Measurements from ENCODE around the gene TRPC3. TPM values are rescaled to one million over a fixed set of nuclear protein-coding genes. Genes with fewer than 3 reads are reported as not detected.

Gene TRPC3
- total RNA-seq, 4 donors from 2014 or later: 0.22 to 1.5 (median 0.83) TPM

DNA sequence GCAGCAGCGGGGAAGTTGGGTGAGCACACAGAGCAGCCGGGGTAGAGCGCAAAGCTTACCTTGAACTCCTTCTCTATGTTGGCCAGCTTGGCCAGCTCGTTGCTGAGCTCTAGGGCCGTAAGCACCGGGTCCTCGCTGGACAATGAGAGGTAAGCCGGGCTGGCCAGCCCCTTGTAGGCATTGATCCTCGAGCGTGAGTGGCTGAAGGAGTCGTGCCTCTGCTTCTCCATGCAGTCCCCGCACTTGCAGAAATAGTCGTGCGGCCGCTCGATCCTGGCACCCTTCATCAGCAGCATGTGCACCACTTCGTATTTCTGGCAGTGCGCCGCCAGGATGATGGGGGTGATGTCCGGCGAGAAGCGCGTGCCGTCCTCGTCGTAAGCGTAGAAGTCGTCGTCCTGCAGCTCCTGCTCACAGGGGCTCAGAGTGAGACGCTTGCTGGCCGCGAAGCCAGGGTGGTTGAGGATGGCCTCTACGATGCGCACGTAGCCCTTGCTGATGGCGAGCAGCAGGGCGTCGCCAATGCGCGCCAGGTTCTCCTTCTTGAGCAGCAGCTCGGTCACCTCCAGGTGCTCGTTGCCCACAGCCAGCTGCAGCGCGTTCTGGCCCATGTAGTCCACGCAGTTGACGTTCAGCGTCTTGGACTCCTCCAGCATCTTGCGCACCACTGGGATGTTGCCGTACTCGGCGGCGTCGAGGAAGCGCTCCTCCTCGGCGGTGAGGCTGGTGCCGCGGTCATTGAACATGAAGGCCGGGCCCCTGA, 19.5 kb downstream of the TRPC3 start:
- TF ChIP-seq, protein P1, sequence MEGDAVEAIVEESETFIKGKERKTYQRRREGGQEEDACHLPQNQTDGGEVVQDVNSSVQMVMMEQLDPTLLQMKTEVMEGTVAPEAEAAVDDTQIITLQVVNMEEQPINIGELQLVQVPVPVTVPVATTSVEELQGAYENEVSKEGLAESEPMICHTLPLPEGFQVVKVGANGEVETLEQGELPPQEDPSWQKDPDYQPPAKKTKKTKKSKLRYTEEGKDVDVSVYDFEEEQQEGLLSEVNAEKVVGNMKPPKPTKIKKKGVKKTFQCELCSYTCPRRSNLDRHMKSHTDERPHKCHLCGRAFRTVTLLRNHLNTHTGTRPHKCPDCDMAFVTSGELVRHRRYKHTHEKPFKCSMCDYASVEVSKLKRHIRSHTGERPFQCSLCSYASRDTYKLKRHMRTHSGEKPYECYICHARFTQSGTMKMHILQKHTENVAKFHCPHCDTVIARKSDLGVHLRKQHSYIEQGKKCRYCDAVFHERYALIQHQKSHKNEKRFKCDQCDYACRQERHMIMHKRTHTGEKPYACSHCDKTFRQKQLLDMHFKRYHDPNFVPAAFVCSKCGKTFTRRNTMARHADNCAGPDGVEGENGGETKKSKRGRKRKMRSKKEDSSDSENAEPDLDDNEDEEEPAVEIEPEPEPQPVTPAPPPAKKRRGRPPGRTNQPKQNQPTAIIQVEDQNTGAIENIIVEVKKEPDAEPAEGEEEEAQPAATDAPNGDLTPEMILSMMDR (IDR thresholded peaks at IDR 0.05; ENCODE audit: low read depth): no peak

DNA sequence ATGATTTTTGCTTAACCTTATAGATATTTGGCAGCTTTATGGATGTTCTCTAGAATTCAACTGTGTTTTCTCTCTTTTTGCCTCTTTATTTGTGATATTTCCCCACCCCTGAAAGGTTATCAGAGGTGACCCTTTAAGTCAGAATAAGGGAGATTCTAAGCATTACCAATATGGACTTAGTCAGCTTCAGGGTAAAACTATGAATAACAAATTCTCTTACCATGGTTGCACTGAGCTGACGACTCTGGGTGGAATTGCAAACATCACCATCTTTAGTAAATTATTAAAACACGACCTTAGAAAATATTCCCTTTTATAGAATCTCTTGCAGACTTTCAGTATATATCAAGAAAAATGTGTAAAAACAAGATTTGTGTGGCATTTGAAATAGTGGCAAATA, 21.6 kb downstream of the TRPC3 start:
- TF ChIP-seq, protein P1 (IDR thresholded peaks at IDR 0.05; ENCODE audit: low read depth): no peak

DNA sequence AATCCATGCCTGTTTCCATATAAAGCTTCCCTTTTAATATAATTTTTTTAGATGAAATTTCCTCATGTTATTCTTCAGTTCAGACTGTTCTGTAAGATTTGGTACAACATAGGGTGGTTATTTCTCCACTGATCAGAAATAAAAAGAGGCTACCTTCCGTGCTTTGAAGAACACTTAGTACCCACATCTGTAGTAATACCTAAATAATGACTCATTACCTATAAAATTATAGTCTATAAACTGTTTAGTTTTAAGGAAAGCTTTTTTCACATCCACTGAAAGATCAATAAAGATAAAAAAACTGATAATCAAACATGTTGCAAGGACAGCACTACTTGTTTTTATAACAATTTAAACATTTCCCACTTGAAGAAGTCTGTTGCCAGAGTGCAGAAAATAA, 23.9 kb downstream of the TRPC3 start:
- TF ChIP-seq, protein P1 (IDR thresholded peaks at IDR 0.05; ENCODE audit: low read depth): no peak

DNA sequence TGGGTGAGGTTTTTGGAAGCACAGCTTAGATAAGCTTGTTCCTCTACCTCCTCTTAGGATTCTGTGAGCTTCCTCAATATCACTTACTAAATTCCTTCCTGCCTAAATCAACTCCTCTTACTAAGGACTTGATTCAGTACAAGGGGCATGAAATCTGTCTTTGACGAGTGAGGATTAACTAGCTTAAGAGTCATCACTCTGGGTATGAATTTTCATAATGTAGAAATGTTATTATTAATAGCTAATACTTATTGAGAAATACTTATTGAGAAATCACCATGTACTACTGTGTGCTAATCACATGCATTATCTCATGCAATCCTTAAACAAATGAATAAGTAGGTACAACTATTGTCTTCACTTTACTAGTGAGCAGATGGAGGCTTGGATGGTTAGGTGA, 28.6 kb downstream of the TRPC3 start:
- TF ChIP-seq, protein P1 (IDR thresholded peaks at IDR 0.05; ENCODE audit: low read depth): no peak

DNA sequence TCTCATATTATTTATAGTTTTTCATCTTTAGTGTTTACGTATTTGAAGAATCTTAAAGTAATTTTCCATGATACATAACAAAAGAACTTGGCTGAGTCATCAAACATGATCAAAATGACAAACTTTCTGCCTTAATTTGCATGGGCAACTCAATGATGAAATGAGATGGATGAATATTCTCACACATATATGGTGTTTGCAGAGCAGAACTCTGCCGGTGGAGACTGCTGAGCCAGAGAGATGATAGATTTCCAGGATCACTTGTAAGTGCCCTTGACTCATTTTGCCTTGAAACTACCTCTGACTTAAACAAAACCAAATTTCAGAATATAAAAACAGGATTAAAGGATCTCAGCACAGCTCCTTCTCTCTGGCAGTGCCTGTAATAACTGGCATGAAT, 38.2 kb downstream of the TRPC3 start:
- TF ChIP-seq, protein P1 (IDR thresholded peaks at IDR 0.05; ENCODE audit: low read depth): no peak

DNA sequence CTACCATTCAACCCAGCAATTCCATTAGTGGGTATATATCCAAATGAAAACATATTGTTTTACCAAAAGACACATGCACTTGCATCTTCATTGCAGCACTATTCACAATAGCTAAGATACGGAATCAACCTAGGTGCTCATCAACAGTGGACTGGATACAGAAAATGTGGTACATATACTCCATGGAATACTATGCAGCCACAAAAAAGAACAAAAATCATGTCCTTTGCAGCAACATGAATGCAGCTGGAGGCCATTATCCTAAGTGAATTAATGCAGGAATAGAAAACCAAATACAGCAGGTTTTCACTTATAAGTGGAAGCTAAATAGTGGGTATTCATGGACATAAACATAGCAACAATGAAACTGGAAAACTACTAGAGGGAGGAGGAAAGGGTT, 43.5 kb downstream of the TRPC3 start:
- TF ChIP-seq, protein P1 (IDR thresholded peaks at IDR 0.05; ENCODE audit: low read depth): no peak

DNA sequence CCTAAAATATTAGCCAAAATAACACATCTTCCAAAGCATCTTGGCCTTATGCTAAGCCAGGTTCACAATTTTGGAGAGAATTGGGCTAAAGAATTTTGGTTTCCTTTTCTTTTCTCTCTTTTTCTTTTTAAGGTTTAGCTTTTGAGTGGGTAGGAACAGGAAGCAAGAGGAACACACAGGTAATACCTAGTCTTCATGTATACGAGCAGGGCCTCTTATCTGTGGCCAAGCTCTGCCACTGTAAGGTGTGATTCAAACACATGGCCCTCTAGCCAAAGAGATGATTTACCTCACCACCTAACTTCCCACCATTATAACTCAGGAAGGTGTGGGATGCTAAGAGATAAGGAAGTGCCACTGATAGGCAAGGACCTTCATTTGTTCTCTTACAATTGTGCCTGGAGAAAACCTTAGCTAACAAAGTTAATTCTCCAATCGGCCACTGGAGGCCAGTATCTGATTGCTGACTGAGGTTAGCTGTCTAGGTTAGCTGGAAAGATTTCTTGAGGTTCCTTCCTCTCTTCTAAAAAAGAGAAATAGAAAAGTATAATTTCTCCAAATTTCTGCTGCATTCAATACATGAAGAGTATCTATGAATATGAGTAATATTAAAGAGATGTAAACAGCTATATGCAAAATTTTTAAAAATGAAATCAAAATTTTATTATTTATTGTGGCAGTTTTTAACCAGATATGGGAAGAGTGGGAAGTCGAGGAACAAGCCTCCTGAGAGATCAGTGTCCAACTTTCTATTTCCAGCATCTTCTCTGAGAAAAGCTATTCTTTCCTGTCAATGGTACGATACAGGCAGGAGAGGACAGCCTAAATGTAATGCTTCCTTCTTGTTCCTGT, 51.5 kb downstream of the TRPC3 start:
- TF ChIP-seq, protein P1 (IDR thresholded peaks at IDR 0.05; ENCODE audit: low read depth): no peak

All from subcutaneous adipose tissue (tissue), 4 donors.